ENCODE results near the gene ADH7.

GRCh38 chr4:99438405-99438780 lies 3.3 kb upstream of the ADH7 start:
- TF ChIP-seq CTCF (IDR thresholded peaks at IDR 0.05; ENCODE audit: low read depth, low read length) (no peak), EZH2phosphoT487 (IDR thresholded peaks at IDR 0.05; ENCODE audit: low read depth) (no peak)

All from OCI-LY3 (cell line).